Right ventricle myocardium inferior (tissue), 1 donor: ENCODE measurements around the gene ARHGEF40. TPM values are rescaled to one million over a fixed set of nuclear protein-coding genes. Genes with fewer than 3 reads are reported as not detected.

Experiments
- ATAC-seq: fragments of 200-7000 bp; cut with Tn5 transposase; one replicate; pipeline ENCODE4 v1.9.1; 2020; ENCODE audit warnings: mild to moderate bottlenecking, moderate library complexity
- DNase-seq: peaks from one replicate; pipeline ENCODE4 v3.0.0; 2021; ENCODE audit errors: missing footprints
- intact Hi-C: fragments of 100-400 bp; cut with DNase I; formaldehyde crosslinking; loops from one replicate; pipeline ENCODE4 v1.11.0; 2022
- total RNA-seq: library from RNA; stranded (reverse); fragmentation: NEBNext Ultra II Directional; extraction: Animal tissue kit (Norgen Biotek cat#: 25700); gene quantifications from one replicate; pipeline ENCODE4 v1.2.1, GENCODE V29; 2021
- donor health status: DM: no; HTN: yes; CAD: no; lungs with severe emphysema.

ARHGEF40 gene
- total RNA-seq, 1 donor from 2014 or later: 25.5 TPM

DNA sequence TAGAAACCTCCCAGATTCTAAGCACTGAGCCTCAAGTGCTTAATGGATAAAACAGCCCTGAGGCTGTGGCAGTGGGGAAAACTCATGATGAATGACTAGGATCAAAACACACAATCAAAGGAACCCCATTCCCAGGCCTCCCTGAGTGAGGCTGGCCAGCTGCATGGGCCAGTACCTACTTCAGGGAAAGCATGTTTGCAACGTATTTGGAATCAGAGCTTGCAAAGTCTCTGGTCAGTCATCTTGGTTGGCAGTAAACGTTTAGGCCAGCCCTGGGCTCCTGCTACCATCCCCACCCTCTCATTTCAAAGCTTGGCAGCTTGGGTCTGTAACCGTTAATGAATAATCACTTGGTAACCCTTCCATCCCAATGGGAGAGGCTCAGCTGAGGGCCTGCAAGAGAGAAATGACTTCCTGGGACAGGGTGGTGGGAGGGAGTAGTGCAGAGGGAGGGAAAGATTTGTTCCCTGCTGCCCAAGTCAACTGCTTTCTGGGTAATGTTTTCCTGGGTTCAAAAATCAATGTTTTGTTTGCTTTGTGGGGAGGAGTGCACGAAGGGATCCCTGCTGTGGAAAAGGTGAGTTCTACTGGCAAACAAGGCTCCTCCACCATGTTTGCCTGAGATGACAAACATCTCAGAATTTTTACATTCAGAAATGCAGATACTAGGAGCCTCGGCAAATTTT is 14.5 kb upstream of the ARHGEF40 start:
- intact Hi-C loops: no loop called here
- DNase-seq (no peak), ATAC-seq (no peak)

- DNase-seq: no peak
- intact Hi-C loops: no loop called here
- no peak for ATAC-seq
Observed at GRCh38 chr14:21056520-21057163, 13.5 kb upstream of the ARHGEF40 start.

DNA sequence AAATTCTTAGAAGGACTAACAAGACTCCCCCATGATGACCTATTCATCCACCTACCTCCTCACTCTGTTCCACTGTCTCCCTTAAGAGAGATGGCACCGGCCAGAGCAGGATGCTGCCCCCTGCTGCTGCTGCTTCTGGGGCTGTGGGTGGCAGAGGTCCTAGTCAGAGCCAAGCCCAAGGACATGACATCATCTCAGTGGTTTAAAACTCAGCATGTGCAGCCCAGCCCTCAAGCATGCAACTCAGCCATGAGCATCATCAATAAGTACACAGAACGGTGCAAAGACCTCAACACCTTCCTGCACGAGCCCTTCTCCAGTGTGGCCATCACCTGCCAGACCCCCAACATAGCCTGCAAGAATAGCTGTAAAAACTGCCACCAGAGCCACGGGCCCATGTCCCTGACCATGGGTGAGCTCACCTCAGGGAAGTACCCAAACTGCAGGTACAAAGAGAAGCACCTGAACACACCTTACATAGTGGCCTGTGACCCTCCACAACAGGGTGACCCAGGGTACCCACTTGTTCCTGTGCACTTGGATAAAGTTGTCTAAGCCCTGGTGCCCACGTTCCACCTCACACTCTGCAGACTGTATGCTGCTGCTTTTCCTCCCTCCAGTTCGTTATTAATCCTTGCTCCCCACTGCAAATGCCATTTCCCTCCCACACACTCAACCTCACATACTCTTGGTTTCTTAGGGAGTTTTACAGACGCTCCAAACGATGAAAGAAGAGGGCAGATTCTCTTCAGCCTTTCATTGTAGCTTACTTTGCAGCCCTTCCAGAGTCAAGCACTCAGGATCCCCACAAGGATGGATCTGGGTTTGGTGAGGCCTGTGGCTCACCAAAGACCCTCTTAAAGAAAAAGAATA is 12.1 kb upstream of the ARHGEF40 start, which contains the start of gene RNASE8:
RNASE8 (plus strand) TSS at position 20 of the 873 bp plus-strand sequence; CDS start at position 91, 71 bp downstream.
- no peak for DNase-seq
- intact Hi-C loops: no loop called here
- no peak for ATAC-seq

GRCh38 chr14:21058903-21059302 is 11.2 kb upstream of the ARHGEF40 start:
- intact Hi-C loops: no loop called here
- ATAC-seq (no peak), DNase-seq (no peak)

- DNase-seq: no peak
- no peak for ATAC-seq
- intact Hi-C loops: no loop called here
Observed at GRCh38 chr14:21059842-21060613, 10.1 kb upstream of the ARHGEF40 start.

DNA sequence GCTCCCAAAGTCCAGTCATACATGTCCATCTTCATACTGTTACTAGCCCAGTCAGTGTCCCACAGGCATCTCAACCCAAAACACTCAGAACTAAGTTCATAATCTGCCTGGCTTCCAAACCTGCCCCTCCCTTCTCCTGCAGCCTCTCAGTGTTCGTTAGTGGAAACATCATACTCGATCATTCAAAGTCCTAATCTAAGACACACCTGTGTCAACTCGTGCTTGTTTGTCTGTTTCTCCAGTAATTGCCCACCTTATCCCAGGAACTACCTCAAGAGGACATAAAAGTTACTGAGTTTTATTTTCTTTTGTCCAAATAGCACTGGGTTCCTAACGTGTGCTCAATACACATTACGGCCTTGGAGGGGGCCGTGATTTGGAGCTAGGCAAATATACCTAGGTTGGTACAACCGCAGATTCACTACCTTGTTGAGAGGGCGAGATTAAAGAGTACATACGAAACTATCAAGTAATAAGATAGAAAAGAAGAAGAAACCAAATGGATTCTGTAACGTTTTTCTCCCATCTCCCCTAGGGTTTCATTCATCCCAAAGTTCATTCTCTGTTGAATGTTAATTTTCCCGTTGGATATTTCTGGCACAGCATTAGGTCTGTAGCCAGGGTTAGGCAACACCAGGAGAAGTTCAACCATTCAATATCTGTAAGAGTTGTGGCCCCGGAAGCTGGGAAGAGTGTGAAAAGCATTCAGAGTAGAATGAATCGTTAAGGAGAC is 9.3 kb upstream of the ARHGEF40 start:
- intact Hi-C loops: no loop called here
- DNase-seq (no peak), ATAC-seq (no peak)

- DNase-seq (no peak), ATAC-seq (no peak)
- intact Hi-C loops: no loop called here
Observed at GRCh38 chr14:21061347-21061668, 8.8 kb upstream of the ARHGEF40 start.

- no peak for ATAC-seq
- DNase-seq: no peak
- intact Hi-C loops: no loop called here
Observed at GRCh38 chr14:21063479-21063878, 6.6 kb upstream of the ARHGEF40 start.

DNA sequence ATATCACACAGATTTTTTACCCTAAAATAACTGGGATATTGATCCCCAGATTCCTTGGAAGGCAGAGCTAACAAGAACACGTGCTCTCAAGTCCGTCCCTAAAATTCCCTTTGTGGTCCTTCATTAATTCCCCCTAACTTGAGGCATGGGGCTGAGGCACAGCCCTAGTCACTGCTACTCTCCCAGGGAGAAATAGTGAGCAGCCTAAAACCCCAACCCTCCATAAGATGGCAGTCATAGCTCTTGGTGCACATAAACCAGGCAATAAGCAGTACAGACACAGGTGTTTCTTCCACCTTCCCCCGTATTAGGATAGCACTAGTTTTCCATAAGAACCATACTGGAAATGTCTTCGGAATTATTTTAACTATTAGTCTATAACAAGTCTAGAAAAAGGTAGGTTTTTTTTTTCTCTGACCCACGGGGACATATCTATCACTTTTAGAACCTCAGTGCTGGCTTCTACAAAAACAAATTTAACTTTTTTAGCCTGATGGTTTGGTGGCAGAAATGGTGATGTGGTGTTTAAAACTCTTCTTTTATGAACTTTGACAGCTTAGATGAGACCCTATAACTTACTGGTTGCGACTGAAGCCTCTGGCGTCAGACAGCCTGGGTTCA is 3.1 kb upstream of the ARHGEF40 start:
- intact Hi-C loops: no loop called here
- ATAC-seq: no peak

GRCh38 chr14:21068521-21069387 is 1.4 kb upstream of the ARHGEF40 start:
- intact Hi-C loops: loop anchor here (1.0 kb wide), 1 partner anchor 39 kb away; no protein-coding TSS in a partner anchor
- ATAC-seq (peak; percentile 46), DNase-seq (peak; percentile 76)

More for the DNA sequence above, 3.1 kb upstream of the ARHGEF40 start:
- no peak for DNase-seq

GRCh38 chr14:21069388-21070082 is 569 bp upstream of the ARHGEF40 start:
- ATAC-seq (peak; percentile 38), DNase-seq (no peak)
- intact Hi-C loops: loop anchor here (2.0 kb wide), 1 partner anchor 43 kb away; no protein-coding TSS in a partner anchor

- intact Hi-C loops: loop anchor here (1.0 to 2.0 kb wide), 2 partner anchors 22 to 44 kb away; no protein-coding TSS in a partner anchor
- DNase-seq (peak; percentile 86), ATAC-seq (peak; percentile 17)
Observed at GRCh38 chr14:21070610-21071224, 613 bp downstream of the ARHGEF40 start.

DNA sequence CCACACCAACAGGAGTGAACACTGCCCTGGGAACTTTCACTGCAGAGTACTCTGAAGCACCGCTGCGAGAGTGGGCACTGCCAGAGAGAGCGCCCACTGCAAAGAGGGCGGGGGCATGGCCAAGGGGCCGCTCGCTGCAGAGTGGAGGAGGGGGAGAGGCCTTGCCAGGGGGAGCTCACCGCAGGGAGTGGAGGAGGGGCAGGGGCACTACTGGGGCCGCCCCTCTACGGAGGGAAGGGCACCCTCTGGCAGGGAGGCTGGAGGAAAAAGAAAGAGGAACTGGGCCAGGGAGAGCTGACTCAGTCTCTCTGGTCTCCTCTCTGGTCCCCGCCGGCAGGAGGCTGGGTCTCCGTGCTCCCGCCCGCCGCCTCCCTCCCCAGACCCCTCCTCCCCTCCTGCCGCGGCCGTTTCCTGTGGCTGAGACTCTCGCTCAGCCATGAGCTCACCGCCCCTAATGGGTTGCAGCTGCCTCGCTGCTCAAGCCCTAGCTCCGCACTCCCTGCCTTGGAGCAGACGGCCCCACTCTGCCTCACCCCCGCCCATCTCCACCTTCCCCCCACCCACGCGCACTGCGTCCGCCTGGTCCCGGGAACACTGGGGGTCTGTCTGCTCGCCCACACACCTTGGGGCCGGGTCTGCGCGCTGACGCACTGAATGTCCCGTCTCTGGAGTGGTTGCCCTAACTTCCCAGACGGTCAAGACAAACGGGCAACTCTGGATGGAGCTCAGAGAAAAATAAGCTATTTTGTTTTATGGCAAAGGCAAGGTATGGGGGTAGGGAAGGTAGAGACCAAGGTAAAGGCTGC is 1.3 kb downstream of the ARHGEF40 start:
- peak; percentile 75 for ATAC-seq
- intact Hi-C loops: loop anchor here (1.0 to 2.0 kb wide), 2 partner anchors 21 to 45 kb away; no protein-coding TSS in a partner anchor

DNA sequence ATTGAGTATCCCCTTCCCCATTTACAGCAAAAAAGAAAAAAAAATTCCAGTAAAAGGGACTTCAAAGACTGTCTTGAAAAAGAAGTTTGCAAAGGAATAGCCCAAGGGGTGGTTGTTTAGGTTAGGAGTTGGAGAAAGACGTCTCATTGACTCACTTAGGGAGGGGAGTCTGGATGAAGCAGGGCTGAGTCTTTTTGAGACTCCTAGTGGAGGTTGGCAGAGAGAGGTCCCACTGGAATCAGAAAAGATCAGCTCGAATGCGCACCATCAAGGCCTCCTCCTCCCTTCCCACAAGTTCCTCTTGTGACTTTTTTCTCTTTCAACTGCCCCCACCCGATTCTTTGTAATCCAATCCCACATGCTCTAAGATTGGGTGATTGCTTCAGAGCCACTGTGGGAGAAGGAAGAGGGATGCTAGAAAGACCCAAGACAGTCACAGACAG is 1.9 kb downstream of the ARHGEF40 start:
- ATAC-seq: peak; percentile 37
- intact Hi-C loops: no loop called here
- no peak for DNase-seq

More for the DNA sequence above, 1.3 kb downstream of the ARHGEF40 start:
- DNase-seq: peak; percentile 96
